ENCODE results near the gene BIRC5.

GRCh38 chr17:78179372-78179771 lies 34.7 kb upstream of the BIRC5 start:
- TF ChIP-seq CTCF (IDR thresholded peaks at IDR 0.05; ENCODE audit: low read depth, low read length, poor library complexity, severe bottlenecking) (no peak), EZH2phosphoT487 (IDR thresholded peaks at IDR 0.05; ENCODE audit: borderline replicate concordance, low read length) (no peak)
